ENCODE measurements around the gene TMEM79. TPM values are rescaled to one million over a fixed set of nuclear protein-coding genes. Genes with fewer than 3 reads are reported as not detected.

Gene TMEM79
- total RNA-seq, 1 experiment from 2014 or later = 5.5 TPM

- ATAC-seq = no peak
- in situ Hi-C loops (cut with HindIII; ENCODE audit: low pct_unique_long_range_greater_than_20kb, low sequenced_read_pairs) = no loop called here
- H3K27ac ChIP-seq (ENCODE audit: low read length) = no peak overlapping the region
- H3K4me1 ChIP-seq (ENCODE audit: control insufficient read depth, insufficient read depth, low read length) = peaks cover 5% of the 10 kb centered on the region
- DNase-seq (ENCODE audit: low read depth, low spot score) = no peak
- H3K4me3 ChIP-seq (ENCODE audit: low read depth in 2 of 2, low read length in 2 of 2) = no peak overlapping the region
- peaks cover 2% of the 10 kb centered on the region for H3K36me3 ChIP-seq (ENCODE audit: control insufficient read depth, insufficient read depth, low read length)
- intact Hi-C loops (cut with micrococcal nuclease; ENCODE audit: unreplicated experiment) = no loop called here
- ChIA-PET CTCF (no interaction called here), POLR2A (no interaction called here)
- H3K27me3 ChIP-seq (ENCODE audit: control insufficient read depth, insufficient read depth, low read length) = no peaks in the 10 kb centered on the region
- no peaks in the 10 kb centered on the region for H3K9me3 ChIP-seq (ENCODE audit: control insufficient read depth, insufficient read depth, low read depth, low read length)
- no TSS peak for BruUV-seq (replicated peaks)
- TF ChIP-seq REST (IDR thresholded peaks at IDR 0.05; ENCODE audit: insufficient read depth in 1 of 2, low read depth in 2 of 2, low read length in 1 of 2) = no peak
- no peak for TF ChIP-seq POLR2AphosphoS5 (IDR thresholded peaks at IDR 0.05; ENCODE audit: low read depth, low read length)
- TF ChIP-seq TCF7L2 (IDR thresholded peaks at IDR 0.05; ENCODE audit: low read depth, low read length) = no peak
- TF ChIP-seq CTCF (IDR thresholded peaks at IDR 0.05) = no peak
- no peak for TF ChIP-seq SIN3A (IDR thresholded peaks at IDR 0.05; ENCODE audit: borderline replicate concordance, insufficient read depth, low read depth, low read length)
Measured at GRCh38 chr1:156251527-156251926, 32.6 kb upstream of the TMEM79 start.

GRCh38 chr1:156253634-156254033 is 30.5 kb upstream of the TMEM79 start:
- in situ Hi-C loops (cut with HindIII; ENCODE audit: low pct_unique_long_range_greater_than_20kb, low sequenced_read_pairs) (no loop called here), intact Hi-C loops (cut with micrococcal nuclease; ENCODE audit: unreplicated experiment) (no loop called here)
- ATAC-seq = no peak
- BruUV-seq (replicated peaks) = no TSS peak
- H3K4me1 ChIP-seq (ENCODE audit: control insufficient read depth, insufficient read depth, low read length) = no peaks in the 10 kb centered on the region
- TF ChIP-seq CTCF (IDR thresholded peaks at IDR 0.05) (no peak), SIN3A (IDR thresholded peaks at IDR 0.05; ENCODE audit: borderline replicate concordance, insufficient read depth, low read depth, low read length) (no peak), REST (IDR thresholded peaks at IDR 0.05; ENCODE audit: insufficient read depth in 1 of 2, low read depth in 2 of 2, low read length in 1 of 2) (no peak), TCF7L2 (IDR thresholded peaks at IDR 0.05; ENCODE audit: low read depth, low read length) (no peak), POLR2AphosphoS5 (IDR thresholded peaks at IDR 0.05; ENCODE audit: low read depth, low read length) (no peak)
- peaks cover 7% of the 10 kb centered on the region for H3K36me3 ChIP-seq (ENCODE audit: control insufficient read depth, insufficient read depth, low read length)
- no peaks in the 10 kb centered on the region for H3K9me3 ChIP-seq (ENCODE audit: control insufficient read depth, insufficient read depth, low read depth, low read length)
- H3K4me3 ChIP-seq (ENCODE audit: low read depth in 2 of 2, low read length in 2 of 2) = no peak overlapping the region
- H3K27me3 ChIP-seq (ENCODE audit: control insufficient read depth, insufficient read depth, low read length) = no peaks in the 10 kb centered on the region
- ChIA-PET CTCF (no interaction called here), POLR2A (no interaction called here)
- DNase-seq (ENCODE audit: low read depth, low spot score) = no peak
- no peak overlapping the region for H3K27ac ChIP-seq (ENCODE audit: low read length)

Data from Panc1 (cell line).